CD4-positive, alpha-beta memory T cell (primary cell): ENCODE measurements around the gene FSCN2. TPM values are rescaled to one million over a fixed set of nuclear protein-coding genes. Genes with fewer than 3 reads are reported as not detected.
A peak's percentile ranks its signal among the peaks of the same experiment; 100 is the strongest.

Source experiments
- CTCF ChIA-PET: fragments of 350-600 bp; sonication (Branson Sonifier 250); formaldehyde crosslinking; loops from one replicate; lab custom pipeline; 2021; ENCODE audit warnings: inconsistent platforms; ENCODE audit not compliant: partially characterized antibody; lab: Charles Lee
- POLR2A ChIA-PET: fragments of 350-600 bp; sonication (Branson Sonifier 250); formaldehyde crosslinking; loops from one replicate; lab custom pipeline; 2021; ENCODE audit not compliant: partially characterized antibody; lab: Charles Lee
- DNase-seq, 5 donors: peaks; one replicate each; pipeline versions ENCODE4 v3.0.0 to v3.0.0-alpha.2; 2020 to 2022; ENCODE audit warnings: mixed read lengths in 1 of 5
- H3K27ac ChIP-seq: one replicate; pipeline ENCODE4 v1.7.0; 2013; ENCODE audit warnings: low read depth, low read length
- H3K27me3 ChIP-seq: 2 replicates; pipeline ENCODE4 v1.7.0; 2013; ENCODE audit warnings: mild to moderate bottlenecking, low read length, moderate library complexity; ENCODE audit not compliant: insufficient read depth
- H3K36me3 ChIP-seq: 2 replicates; pipeline ENCODE4 v1.7.0; 2013; ENCODE audit warnings: mild to moderate bottlenecking, low read length, moderate library complexity; ENCODE audit not compliant: insufficient read depth
- H3K4me1 ChIP-seq: 2 replicates; pipeline ENCODE4 v1.7.0; 2013; ENCODE audit warnings: mild to moderate bottlenecking, low read length, moderate library complexity; ENCODE audit not compliant: insufficient read depth
- H3K4me3 ChIP-seq, 2 donors: one replicate each; pipeline ENCODE4 v1.7.0; 2013; ENCODE audit warnings: low read length in 2 of 2, mild to moderate bottlenecking in 1 of 2
- H3K9me3 ChIP-seq, 2 donors: one replicate each; pipeline ENCODE4 v1.7.0; 2013; ENCODE audit warnings: low read length in 2 of 2, control low read depth in 1 of 2; ENCODE audit not compliant: control insufficient read depth in 1 of 2
- H3K27ac Mint-ChIP-seq, 7 donors: one replicate each; pipeline ENCODE4 v1.8.0; 2020 to 2021; ENCODE audit warnings: mixed read lengths in 7 of 7, mild to moderate bottlenecking in 6 of 7, inconsistent platforms in 3 of 7, moderate library complexity in 3 of 7
- H3K27me3 Mint-ChIP-seq, 2 donors: one replicate each; pipeline ENCODE4 v1.8.0; 2020 to 2021; ENCODE audit warnings: mixed read lengths in 2 of 2
- H3K36me3 Mint-ChIP-seq, 2 donors: one replicate each; pipeline ENCODE4 v1.8.0; 2020 to 2021; ENCODE audit warnings: mixed read lengths in 2 of 2, inconsistent platforms in 1 of 2, mild to moderate bottlenecking in 1 of 2
- H3K4me1 Mint-ChIP-seq, 4 donors: one replicate each; pipeline ENCODE4 v1.8.0; 2020 to 2021; ENCODE audit warnings: mixed read lengths in 4 of 4, mild to moderate bottlenecking in 1 of 4
- H3K4me3 Mint-ChIP-seq, 8 donors: one replicate each; pipeline ENCODE4 v1.8.0; 2020 to 2021; ENCODE audit warnings: mixed read lengths in 8 of 8, mild to moderate bottlenecking in 7 of 8, moderate library complexity in 6 of 8, inconsistent platforms in 3 of 8
- H3K9me3 Mint-ChIP-seq, 8 donors: one replicate each; pipeline ENCODE4 v1.8.0; 2020 to 2021; ENCODE audit warnings: mixed read lengths in 8 of 8, mild to moderate bottlenecking in 5 of 8, inconsistent platforms in 3 of 8, moderate library complexity in 1 of 8
- intact Hi-C: fragments of 100-400 bp; cut with micrococcal nuclease; formaldehyde crosslinking; loops from one replicate; pipeline ENCODE4 v1.15.1; 2023
- polyA plus RNA-seq, 2 donors: library from polyadenylated mRNA; unstranded; fragments of 300-500 nt; fragmentation: Illumina TruSeq; gene quantifications; one replicate each; pipeline ENCODE4 v1.2.3, GENCODE V29; 2021
- total RNA-seq, 2 experiments: library from RNA; stranded (reverse); gene quantifications; one replicate each; pipeline ENCODE4 v1.2.3, GENCODE V29; 2021

FSCN2 gene
- total and polyA plus RNA-seq, 4 experiments from 2014 or later: 0.20 to 1.0 (median 0.75) TPM; not detected in 1

GRCh38 chr17:81499601-81499970, 28.6 kb upstream of the FSCN2 start:
- Histone ChIP-seq H3K9me3 (no peaks in the 10 kb centered on the region), H3K27ac (no peak overlapping the region), H3K4me1 (no peaks in the 10 kb centered on the region), H3K4me3 (no peak overlapping the region), H3K36me3 (no peaks in the 10 kb centered on the region), H3K27me3 (no peaks in the 10 kb centered on the region)
- intact Hi-C loops: no loop called here
- Mint-ChIP-seq H3K27ac (no peak overlapping the region), H3K36me3 (no peaks in the 10 kb centered on the region), H3K27me3 (peaks cover 0 to 6% of the 10 kb centered on the region in 2 donors), H3K9me3 (no peaks in the 10 kb centered on the region), H3K4me3 (no peak overlapping the region), H3K4me1 (peaks cover 0 to 3% (median under 1%) of the 10 kb centered on the region in 4 donors)
- POLR2A ChIA-PET: interaction anchor here (1.0 to 2.0 kb wide), 3 partner anchors 9 to 13 kb away, joined by 5 to 8 read pairs (median 6); partner anchors contain the start of gene ACTG1
- CTCF ChIA-PET: no interaction called here
- peak in 1 of 5 donors; percentile 39 for DNase-seq

GRCh38 chr17:81500047-81500446, 28.1 kb upstream of the FSCN2 start:
- Histone ChIP-seq H3K4me3 (no peak overlapping the region), H3K9me3 (no peaks in the 10 kb centered on the region), H3K36me3 (no peaks in the 10 kb centered on the region), H3K27me3 (no peaks in the 10 kb centered on the region), H3K4me1 (no peaks in the 10 kb centered on the region), H3K27ac (no peak overlapping the region)
- Mint-ChIP-seq H3K27me3 (peaks cover 0 to 4% of the 10 kb centered on the region in 2 donors), H3K9me3 (no peaks in the 10 kb centered on the region), H3K27ac (no peak overlapping the region), H3K36me3 (no peaks in the 10 kb centered on the region), H3K4me1 (peaks cover 0 to 3% (median 0%) of the 10 kb centered on the region in 4 donors), H3K4me3 (no peak overlapping the region)
- intact Hi-C loops: no loop called here
- CTCF ChIA-PET: no interaction called here
- DNase-seq: peak in 1 of 5 donors; percentile 25
- POLR2A ChIA-PET: interaction anchor here (1.0 to 2.0 kb wide), 2 partner anchors 9 to 13 kb away, joined by 5 to 6 read pairs; partner anchors contain the start of gene ACTG1

GRCh38 chr17:81502471-81503017, 25.6 kb upstream of the FSCN2 start:
- DNase-seq: peak in 1 of 5 donors; percentile 24
- ChIA-PET POLR2A (interaction anchor here (1.6 kb wide), 1 partner anchor 9 kb away, joined by 6 read pairs; no protein-coding TSS in a partner anchor), CTCF (interaction anchor here (0.6 kb wide), 1 partner anchor 156 kb away, joined by 4 read pairs; no protein-coding TSS in a partner anchor)
- H3K27ac Mint-ChIP-seq: no peak overlapping the region
- H3K4me3 Mint-ChIP-seq: no peak overlapping the region
- peaks cover 0 to 3% of the 10 kb centered on the region in 2 donors for H3K27me3 Mint-ChIP-seq
- peaks cover 0 to under 1% of the 10 kb centered on the region in 2 donors for H3K36me3 Mint-ChIP-seq
- no peaks in the 10 kb centered on the region for H3K4me1 ChIP-seq
- H3K27ac ChIP-seq: no peak overlapping the region
- intact Hi-C loops: no loop called here
- H3K9me3 ChIP-seq: no peaks in the 10 kb centered on the region
- H3K4me3 ChIP-seq: no peak overlapping the region
- H3K36me3 ChIP-seq: no peaks in the 10 kb centered on the region
- peaks cover under 1 to 2% (median 1%) of the 10 kb centered on the region in 4 donors for H3K4me1 Mint-ChIP-seq
- no peaks in the 10 kb centered on the region for H3K27me3 ChIP-seq
- H3K9me3 Mint-ChIP-seq: no peaks in the 10 kb centered on the region

- Mint-ChIP-seq H3K4me1 (peaks cover 3 to 12% (median 8%) of the 10 kb centered on the region in 4 donors), H3K4me3 (no peak overlapping the region), H3K36me3 (peaks cover under 1 to 6% of the 10 kb centered on the region in 2 donors), H3K9me3 (no peaks in the 10 kb centered on the region), H3K27me3 (no peaks in the 10 kb centered on the region), H3K27ac (no peak overlapping the region)
- CTCF ChIA-PET: no interaction called here
- Histone ChIP-seq H3K9me3 (no peaks in the 10 kb centered on the region), H3K4me3 (no peak overlapping the region), H3K36me3 (no peaks in the 10 kb centered on the region), H3K27ac (no peak overlapping the region), H3K4me1 (peaks cover 3% of the 10 kb centered on the region), H3K27me3 (no peaks in the 10 kb centered on the region)
- DNase-seq: no peak
- POLR2A ChIA-PET: interaction anchor here (1.3 to 1.6 kb wide), 2 partner anchors 8 to 9 kb away, joined by 3 to 6 read pairs; partner anchors contain the start of gene ACTG1
- intact Hi-C loops: no loop called here
Observed at GRCh38 chr17:81503619-81504018, 24.6 kb upstream of the FSCN2 start.

GRCh38 chr17:81508639-81509206, 19.5 kb upstream of the FSCN2 start:
- Histone ChIP-seq H3K4me3 (peak overlapping the region in 1 of 2 donors; percentile 18), H3K27me3 (no peaks in the 10 kb centered on the region), H3K9me3 (no peaks in the 10 kb centered on the region), H3K27ac (peak overlapping the region; percentile 70), H3K4me1 (peaks cover 24% of the 10 kb centered on the region), H3K36me3 (peaks cover 31% of the 10 kb centered on the region)
- Mint-ChIP-seq H3K27ac (peak overlapping the region; percentile 94 to 98 (median 95)), H3K4me1 (peaks cover 17 to 53% (median 34%) of the 10 kb centered on the region in 4 donors), H3K27me3 (no peaks in the 10 kb centered on the region), H3K36me3 (peaks cover 36 to 42% of the 10 kb centered on the region in 2 donors), H3K9me3 (peaks cover 0 to 25% (median 0%) of the 10 kb centered on the region in 8 donors), H3K4me3 (peak overlapping the region; percentile 92 to 100 (median 98))
- POLR2A ChIA-PET: interaction anchor here (0.8 to 9.8 kb wide), 12 partner anchors 9 to 1054 kb away, joined by 3 to 138 read pairs (median 8); partner anchors contain the start of genes ARL16, FAAP100, HGS and NDUFAF8
- intact Hi-C loops: no loop called here
- DNase-seq: peak in 1 of 5 donors; percentile 23
- CTCF ChIA-PET: interaction anchor here (1.2 to 3.2 kb wide), 6 partner anchors 10 to 366 kb away, joined by 3 to 15 read pairs (median 6); partner anchors contain the start of gene FAAP100

- Histone ChIP-seq H3K27me3 (no peaks in the 10 kb centered on the region), H3K36me3 (peaks cover 31% of the 10 kb centered on the region), H3K4me1 (peaks cover 24% of the 10 kb centered on the region), H3K27ac (peak overlapping the region; percentile 70), H3K4me3 (peak overlapping the region; percentile 95 to 97), H3K9me3 (no peaks in the 10 kb centered on the region)
- intact Hi-C loops: no loop called here
- peaks cover 36 to 42% of the 10 kb centered on the region in 2 donors for H3K36me3 Mint-ChIP-seq
- peaks cover 17 to 53% (median 34%) of the 10 kb centered on the region in 4 donors for H3K4me1 Mint-ChIP-seq
- ChIA-PET POLR2A (interaction anchor here (0.8 to 9.8 kb wide), 13 partner anchors 9 to 1054 kb away, joined by 3 to 138 read pairs (median 9); partner anchors contain the start of genes ARL16, FAAP100, HGS and NDUFAF8), CTCF (interaction anchor here (1.3 to 3.2 kb wide), 5 partner anchors 9 to 91 kb away, joined by 3 to 15 read pairs (median 6); partner anchors contain the start of gene FAAP100)
- peaks cover 0 to 25% (median 0%) of the 10 kb centered on the region in 8 donors for H3K9me3 Mint-ChIP-seq
- peak overlapping the region; percentile 92 to 100 (median 98) for H3K4me3 Mint-ChIP-seq
- H3K27me3 Mint-ChIP-seq: no peaks in the 10 kb centered on the region
- H3K27ac Mint-ChIP-seq: peak overlapping the region; percentile 94 to 98 (median 95)
- peak; percentile 32 to 66 (median 50) for DNase-seq
Observed at GRCh38 chr17:81509207-81509971, 18.8 kb upstream of the FSCN2 start.
